ENCODE measurements around the gene POLR1A.

DNA sequence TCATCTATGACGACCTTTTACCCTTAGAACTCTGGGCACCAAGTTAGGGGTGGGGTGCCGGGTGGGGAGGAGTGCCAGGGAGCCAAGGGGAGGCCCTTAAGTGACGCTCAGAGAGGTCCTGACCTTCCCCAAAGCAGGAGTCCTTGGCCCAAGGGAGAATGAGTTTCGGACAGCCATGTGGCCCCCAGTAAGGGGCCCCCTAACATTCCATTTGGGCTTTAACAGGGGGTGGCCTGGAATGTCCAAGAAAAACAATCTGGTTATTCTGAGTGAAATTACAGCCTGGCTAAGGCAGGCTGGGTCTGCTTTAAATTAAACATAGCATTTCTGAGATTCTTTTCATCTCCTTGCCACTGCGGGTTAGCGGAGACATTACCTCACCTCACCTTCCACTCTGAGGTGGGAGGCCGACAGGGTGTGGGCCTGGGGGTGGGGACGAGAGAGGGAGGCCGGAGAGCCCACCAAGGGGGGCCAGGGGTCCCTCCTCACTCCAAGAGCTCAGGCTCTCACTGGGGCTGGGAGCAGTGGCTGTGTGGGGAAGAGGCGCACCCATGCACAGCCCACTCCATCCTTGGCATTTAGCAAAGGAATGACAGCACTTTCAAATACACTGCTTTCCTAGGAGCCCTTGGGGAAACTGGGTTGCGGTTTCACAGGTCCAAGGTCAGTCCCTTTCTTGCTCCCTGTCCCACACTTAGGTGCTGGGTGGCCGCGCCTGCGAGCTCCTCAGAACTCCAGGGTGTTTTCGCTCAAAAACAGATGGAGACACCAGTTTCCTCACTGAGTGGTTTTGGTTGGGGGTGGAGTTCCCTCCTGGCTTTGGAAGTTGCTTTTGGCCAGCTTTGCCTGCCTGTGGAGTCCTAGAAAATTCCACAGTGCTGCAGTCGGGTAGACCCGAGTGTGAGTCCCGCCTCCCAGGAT lies 107.4 kb downstream of the POLR1A start:
- TF ChIP-seq, protein P1, sequence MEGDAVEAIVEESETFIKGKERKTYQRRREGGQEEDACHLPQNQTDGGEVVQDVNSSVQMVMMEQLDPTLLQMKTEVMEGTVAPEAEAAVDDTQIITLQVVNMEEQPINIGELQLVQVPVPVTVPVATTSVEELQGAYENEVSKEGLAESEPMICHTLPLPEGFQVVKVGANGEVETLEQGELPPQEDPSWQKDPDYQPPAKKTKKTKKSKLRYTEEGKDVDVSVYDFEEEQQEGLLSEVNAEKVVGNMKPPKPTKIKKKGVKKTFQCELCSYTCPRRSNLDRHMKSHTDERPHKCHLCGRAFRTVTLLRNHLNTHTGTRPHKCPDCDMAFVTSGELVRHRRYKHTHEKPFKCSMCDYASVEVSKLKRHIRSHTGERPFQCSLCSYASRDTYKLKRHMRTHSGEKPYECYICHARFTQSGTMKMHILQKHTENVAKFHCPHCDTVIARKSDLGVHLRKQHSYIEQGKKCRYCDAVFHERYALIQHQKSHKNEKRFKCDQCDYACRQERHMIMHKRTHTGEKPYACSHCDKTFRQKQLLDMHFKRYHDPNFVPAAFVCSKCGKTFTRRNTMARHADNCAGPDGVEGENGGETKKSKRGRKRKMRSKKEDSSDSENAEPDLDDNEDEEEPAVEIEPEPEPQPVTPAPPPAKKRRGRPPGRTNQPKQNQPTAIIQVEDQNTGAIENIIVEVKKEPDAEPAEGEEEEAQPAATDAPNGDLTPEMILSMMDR (IDR thresholded peaks at IDR 0.05), result no peak
- TF ChIP-seq POLR2AphosphoS5 (IDR thresholded peaks at IDR 0.05), result no peak
